ENCODE data around the gene RRAS.
"Not testable (repeated sequence)": the region's sequence is repeated elsewhere in the genome, so short reads cannot be mapped to it uniquely, and the experiment has no call there.

Gene RRAS

GRCh38 chr19:49654581-49654980 is 14.6 kb upstream of the RRAS start:
- DNase-seq (ENCODE audit: low read depth in 2 of 2): no peak

DNA sequence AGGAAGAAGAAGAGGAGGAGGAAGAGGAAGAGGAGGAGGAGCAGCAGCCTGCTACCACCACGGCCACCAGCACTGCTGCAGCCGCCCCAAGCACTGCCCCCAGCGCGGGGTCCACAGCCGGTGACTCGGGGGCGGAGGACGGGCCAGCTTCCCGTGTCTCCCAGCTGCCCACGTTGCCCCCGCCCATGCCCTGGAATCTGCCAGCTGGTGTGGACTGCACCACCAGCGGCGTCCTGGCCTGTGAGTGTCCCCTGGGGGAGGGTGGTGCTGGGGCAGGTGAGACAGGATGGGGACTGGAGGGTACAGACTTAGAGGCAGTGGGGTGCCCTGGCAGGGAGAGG is 13.5 kb upstream of the RRAS start:
- DNase-seq (ENCODE audit: low read depth in 2 of 2): no peak

DNA sequence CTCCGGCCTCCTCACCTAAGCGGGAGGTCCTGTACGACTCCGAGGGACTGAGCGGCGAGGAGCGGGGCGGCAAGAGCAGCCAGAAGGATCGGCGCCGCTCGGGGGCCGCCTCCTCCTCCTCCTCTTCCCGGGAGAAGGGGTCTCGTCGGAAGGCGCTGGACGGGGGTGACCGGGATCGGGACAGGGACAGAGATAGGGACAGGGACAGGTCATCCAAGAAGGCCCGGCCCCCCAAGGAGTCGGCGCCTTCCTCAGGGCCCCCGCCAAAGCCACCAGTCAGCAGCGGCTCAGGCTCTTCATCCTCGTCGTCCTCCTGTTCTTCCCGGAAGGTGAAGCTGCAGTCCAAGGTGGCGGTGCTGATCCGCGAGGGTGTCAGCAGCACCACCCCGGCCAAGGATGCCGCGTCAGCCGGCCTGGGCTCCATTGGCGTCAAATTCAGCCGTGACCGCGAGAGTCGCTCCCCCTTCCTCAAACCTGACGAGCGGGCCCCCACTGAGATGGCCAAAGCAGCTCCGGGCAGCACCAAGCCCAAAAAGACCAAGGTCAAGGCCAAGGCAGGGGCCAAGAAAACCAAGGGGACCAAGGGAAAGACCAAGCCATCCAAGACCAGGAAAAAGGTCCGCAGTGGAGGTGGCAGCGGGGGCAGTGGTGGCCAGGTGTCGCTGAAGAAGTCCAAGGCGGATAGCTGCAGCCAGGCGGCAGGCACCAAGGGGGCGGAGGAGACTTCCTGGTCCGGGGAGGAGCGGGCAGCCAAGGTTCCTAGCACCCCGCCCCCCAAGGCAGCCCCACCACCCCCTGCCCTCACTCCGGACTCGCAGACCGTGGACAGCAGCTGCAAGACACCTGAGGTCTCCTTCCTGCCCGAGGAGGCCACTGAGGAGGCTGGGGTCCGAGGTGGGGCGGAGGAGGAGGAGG is 12.9 kb upstream of the RRAS start:
- no peak for DNase-seq (ENCODE audit: low read depth in 2 of 2)

DNA sequence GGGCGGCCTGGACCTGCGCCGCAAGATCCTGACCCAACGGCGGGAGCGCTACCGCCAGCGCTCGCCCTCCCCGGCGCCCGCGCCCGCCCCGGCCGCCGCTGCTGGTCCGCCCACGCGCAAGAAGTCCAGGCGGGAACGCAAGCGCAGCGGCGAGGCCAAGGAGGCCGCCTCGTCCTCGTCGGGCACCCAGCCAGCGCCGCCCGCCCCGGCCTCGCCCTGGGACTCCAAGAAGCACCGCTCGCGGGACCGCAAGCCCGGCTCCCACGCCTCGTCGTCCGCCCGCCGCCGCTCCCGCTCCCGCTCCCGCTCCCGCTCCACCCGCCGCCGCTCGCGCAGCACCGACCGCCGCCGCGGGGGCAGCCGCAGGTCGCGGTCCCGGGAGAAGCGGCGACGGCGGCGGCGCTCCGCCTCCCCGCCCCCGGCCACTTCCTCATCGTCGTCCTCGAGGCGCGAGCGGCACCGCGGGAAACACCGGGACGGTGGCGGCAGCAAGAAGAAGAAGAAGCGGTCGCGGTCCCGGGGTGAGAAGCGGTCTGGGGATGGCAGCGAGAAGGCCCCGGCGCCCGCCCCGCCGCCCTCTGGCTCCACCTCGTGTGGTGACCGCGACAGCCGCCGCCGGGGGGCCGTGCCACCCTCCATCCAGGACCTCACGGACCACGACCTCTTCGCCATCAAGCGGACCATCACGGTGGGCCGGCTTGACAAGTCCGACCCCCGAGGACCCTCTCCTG is 12.0 kb upstream of the RRAS start:
- no peak for DNase-seq (ENCODE audit: low read depth in 2 of 2)

GRCh38 chr19:49651029-49651819 is 11.3 kb upstream of the RRAS start:
- DNase-seq (ENCODE audit: low read depth in 2 of 2): no peak

DNA sequence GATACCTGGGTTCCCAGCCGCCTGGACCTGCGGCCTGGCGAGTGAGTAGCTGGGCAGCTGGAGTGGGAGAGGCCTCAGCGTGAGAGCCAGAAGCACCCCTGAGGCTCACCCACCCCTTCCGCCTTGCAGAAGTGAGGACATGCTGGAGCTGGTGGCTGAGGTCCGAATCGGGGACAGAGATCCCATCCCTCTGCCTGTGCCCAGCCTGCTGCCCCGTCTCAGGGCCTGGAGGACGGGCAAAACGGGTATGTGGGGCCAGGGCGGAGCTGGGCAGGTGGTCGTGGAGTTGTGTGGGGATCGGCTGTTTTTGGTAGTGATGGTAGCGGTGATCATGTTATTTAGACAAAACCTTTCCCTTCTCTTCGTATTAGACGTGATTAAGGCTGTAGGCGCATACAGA is 6.6 kb upstream of the RRAS start:
- DNase-seq (ENCODE audit: low read depth in 2 of 2): no peak

DNA sequence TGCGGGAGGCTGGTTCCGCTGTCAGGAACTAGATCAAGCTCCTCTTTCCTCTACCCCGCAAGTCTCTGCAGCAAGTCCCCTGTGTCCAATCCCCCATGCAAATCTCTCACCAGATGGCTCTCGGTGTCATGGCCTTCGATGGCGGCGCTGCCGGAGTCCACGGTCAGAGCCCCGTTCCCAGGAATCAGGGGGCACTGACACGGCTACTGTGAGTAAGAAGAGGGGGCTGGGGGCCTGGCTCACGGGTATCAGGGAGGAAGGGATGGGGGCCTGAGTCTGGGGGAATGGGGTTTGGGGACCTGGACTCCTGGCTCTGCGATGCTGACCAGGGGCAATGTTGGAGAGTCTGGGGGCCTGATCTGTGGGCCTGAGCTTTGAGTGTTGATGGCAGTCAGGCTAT is 6.1 kb upstream of the RRAS start:
- DNase-seq (ENCODE audit: low read depth in 2 of 2): no peak

- DNase-seq (ENCODE audit: low read depth in 2 of 2): no peak
Observed at GRCh38 chr19:49645592-49645991, 5.6 kb upstream of the RRAS start.

- DNase-seq (ENCODE audit: low read depth in 2 of 2): no peak
Observed at GRCh38 chr19:49643466-49643865, 3.5 kb upstream of the RRAS start.

DNA sequence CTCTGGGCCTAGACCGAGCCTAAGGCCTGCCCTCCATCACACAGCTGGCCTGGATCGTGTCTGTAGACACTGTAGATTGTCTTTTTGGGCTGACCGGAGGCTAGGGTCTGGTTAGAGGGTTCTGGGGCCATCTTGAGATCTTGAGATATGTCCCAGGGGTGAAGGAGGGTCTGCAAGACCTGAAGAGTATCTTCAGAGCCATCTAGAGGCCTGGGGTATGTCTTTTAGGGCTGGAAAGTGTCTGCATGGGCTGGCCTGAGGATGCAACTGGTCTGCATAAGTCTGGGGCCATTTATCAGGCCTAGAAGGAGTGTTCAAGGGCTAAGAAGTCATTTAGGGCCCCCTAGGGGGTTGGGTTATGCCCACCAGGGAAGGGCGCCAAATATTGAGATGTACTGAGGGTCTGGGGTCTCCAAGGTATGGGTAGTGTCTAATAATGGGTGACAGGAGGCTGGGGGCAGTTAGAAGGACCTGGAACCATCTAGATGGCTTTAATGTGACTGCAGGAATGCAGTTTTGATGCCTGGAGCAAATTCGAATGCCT is 2.6 kb upstream of the RRAS start:
- DNase-seq (ENCODE audit: low read depth in 2 of 2): no peak

GRCh38 chr19:49641688-49642491 is 1.9 kb upstream of the RRAS start, which contains the start of gene SCAF1:
TSS of gene SCAF1 (plus strand) at chr19:49642209. CDS start at chr19:49645027, 2,818 bp downstream.
- DNase-seq (ENCODE audit: low read depth in 2 of 2): peak; percentile 98

DNA sequence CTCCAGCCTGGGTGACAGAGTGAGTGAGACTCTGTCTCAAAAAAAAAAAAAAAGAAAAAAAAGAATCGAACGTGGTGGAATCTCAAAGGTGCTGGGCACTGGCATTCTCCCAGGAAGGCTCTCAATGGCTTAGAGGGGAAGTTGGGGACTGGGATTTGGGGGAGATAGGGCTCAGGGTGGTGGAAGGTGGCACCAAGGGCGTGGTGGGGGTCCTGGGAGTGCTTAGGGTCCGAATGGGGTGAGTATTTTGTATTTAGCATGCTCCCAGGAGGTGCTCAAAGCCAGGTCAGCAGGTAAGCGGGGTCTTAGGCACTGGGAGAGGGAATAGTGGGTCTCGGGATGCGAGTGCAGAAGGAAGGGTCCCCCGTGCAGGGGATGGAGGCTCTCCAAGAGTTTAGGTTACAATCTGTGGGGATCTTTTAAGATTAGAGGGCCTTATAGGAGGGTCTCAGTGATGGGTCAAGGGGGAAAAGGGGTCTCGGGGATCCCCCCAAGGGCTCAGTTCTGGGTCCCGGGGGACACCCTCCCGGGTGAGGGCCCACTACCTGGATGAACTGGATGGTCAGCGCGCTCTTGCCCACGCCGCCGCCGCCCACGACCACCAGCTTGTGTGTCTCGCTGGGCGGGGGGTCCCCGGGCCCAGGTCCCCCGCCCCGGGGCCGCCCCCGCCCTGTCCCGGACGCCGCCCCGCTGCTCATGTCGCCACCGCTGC is 386 bp downstream of the RRAS start:
- no peak for DNase-seq (ENCODE audit: low read depth in 2 of 2)

DNA sequence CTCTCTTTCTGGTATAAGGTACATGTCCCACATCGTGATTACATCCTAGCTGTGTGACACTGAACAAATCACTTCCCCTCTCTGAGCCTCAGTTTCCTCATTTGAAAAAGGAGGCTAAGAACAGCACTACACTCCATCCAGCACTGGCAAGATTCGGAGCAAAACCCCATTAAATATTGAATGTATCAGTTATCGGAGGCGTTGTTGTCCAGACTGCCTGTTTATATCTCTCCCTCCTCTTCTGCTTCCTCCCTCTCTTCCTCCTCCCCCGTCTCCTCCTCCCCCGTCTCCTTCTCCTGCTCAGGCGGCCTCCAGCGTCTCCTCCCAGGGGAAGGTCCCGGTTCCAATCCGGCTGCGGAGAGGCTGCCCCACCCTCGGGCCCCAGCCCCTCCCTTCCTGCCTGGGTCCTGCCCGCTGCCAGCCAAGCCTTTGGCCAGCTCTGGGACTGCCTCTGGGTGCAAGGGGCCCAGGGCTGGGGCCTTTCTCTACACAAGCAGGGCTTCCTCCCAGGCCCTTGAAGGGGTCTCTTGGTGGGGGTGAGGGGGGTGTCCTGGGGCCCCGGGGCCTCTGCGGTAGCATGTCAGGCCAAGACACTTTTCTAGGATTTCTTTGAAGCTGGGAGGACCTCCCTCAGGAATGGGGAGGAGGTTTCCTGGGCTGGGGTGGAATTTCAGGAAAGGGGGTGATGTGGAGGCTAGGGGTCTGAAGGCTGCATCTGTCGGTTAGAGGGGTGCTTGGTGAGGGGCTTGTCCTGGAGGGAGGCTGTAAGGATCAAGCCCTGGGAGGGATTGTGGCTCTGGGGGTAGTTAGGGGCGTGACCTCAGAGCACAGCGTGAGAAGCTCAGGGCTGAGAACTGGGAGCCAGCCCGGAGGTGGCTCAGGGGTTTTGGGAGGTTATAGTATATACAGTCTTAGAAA is 1.9 kb downstream of the RRAS start:
- no peak for DNase-seq (ENCODE audit: low read depth in 2 of 2)

- DNase-seq (ENCODE audit: low read depth in 2 of 2): no peak
Observed at GRCh38 chr19:49636233-49636932, 3.6 kb downstream of the RRAS start.

GRCh38 chr19:49635530-49636232 is 4.3 kb downstream of the RRAS start:
- no peak for DNase-seq (ENCODE audit: low read depth in 2 of 2)

DNA sequence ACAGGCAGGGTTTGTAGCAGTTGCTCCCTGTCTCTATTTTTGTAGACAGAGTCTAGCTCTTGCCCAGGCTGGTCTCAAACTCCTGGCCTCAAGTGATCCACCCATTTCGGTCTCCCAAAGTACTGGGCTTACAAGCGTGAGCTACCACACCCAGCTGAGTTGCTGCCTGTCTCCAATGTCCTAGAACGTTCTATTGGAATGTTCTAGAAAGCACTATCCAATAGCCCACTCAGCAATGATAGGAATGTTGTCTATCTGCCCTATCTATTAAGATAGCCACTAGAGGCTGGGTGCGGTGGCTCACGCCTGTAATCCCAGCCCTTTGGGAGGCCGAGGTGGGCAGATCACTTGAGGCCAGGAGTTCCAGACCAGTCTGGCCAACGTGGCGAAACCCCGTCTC is 6.7 kb downstream of the RRAS start:
- DNase-seq (ENCODE audit: low read depth in 2 of 2): not testable (repeated sequence)

- no peak for DNase-seq (ENCODE audit: low read depth in 2 of 2)
Observed at GRCh38 chr19:49632576-49632975, 7.4 kb downstream of the RRAS start.

GRCh38 chr19:49631610-49632192 is 8.2 kb downstream of the RRAS start:
- DNase-seq (ENCODE audit: low read depth in 2 of 2): no peak

All from activated CD8-positive, alpha-beta memory T cell treated with anti-CD3 and anti-CD28 coated beads for 4 hours (primary cell).